T-helper 1 cell treated with Interleukin-12 subunit alpha and Interleukin-12 subunit beta and Interleukin-4 antibody, amounts not matched to agents 30 ng/mL and 1 ng/mL, for 36 hours (primary cell): Measurements from ENCODE around the gene ASB13. TPM values are rescaled to one million over a fixed set of nuclear protein-coding genes. Genes with fewer than 3 reads are reported as not detected.

ENCODE experiments used
- intact Hi-C: fragments of 100-400 bp; cut with micrococcal nuclease; formaldehyde crosslinking; loops from one replicate; pipeline ENCODE4 v1.15.1; 2024
- total RNA-seq: library from RNA; stranded (reverse); gene quantifications from 2 replicates; pipeline ENCODE4 v1.2.3, GENCODE V29; 2022

ASB13 gene
- total RNA-seq, 1 donor from 2014 or later = 6.3 TPM

- intact Hi-C loops = loop anchor here (1.0 to 5.0 kb wide), 3 partner anchors 180 to 800 kb away; partner anchors contain the start of gene AKR1E2
Observed at GRCh38 chr10:5627486-5628044, 38.8 kb downstream of the ASB13 start.

- intact Hi-C loops = loop anchor here (1.0 to 5.0 kb wide), 2 partner anchors 332 to 799 kb away; partner anchors contain the start of gene AKR1E2
Observed at GRCh38 chr10:5625992-5626777, 40.2 kb downstream of the ASB13 start.

- intact Hi-C loops = loop anchor here (5.0 kb wide), 2 partner anchors 77 to 797 kb away; partner anchors contain the start of gene AKR1E2
Observed at GRCh38 chr10:5624701-5625100, 41.7 kb downstream of the ASB13 start.

GRCh38 chr10:5623081-5623748, 43.2 kb downstream of the ASB13 start:
- intact Hi-C loops = loop anchor here (1.0 to 5.0 kb wide), 7 partner anchors 59 to 808 kb away; no protein-coding TSS in a partner anchor

- intact Hi-C loops = loop anchor here (5.0 kb wide), 1 partner anchor 75 kb away; no protein-coding TSS in a partner anchor
Observed at GRCh38 chr10:5622186-5622960, 44.0 kb downstream of the ASB13 start.

GRCh38 chr10:5621371-5621770, 45.0 kb downstream of the ASB13 start:
- intact Hi-C loops = loop anchor here (5.0 kb wide), 1 partner anchor 74 kb away; no protein-coding TSS in a partner anchor

GRCh38 chr10:5620966-5621365, 45.4 kb downstream of the ASB13 start:
- intact Hi-C loops = loop anchor here (5.0 kb wide), 1 partner anchor 74 kb away; no protein-coding TSS in a partner anchor

GRCh38 chr10:5620223-5620721, 46.1 kb downstream of the ASB13 start:
- intact Hi-C loops = loop anchor here (5.0 kb wide), 1 partner anchor 73 kb away; no protein-coding TSS in a partner anchor

GRCh38 chr10:5619362-5620211, 46.8 kb downstream of the ASB13 start:
- intact Hi-C loops = loop anchor here (5.0 kb wide), 1 partner anchor 72 kb away; no protein-coding TSS in a partner anchor

- intact Hi-C loops = no loop called here
Observed at GRCh38 chr10:5618829-5619228, 47.6 kb downstream of the ASB13 start.

- intact Hi-C loops = no loop called here
Observed at GRCh38 chr10:5618042-5618441, 48.4 kb downstream of the ASB13 start.

- intact Hi-C loops = no loop called here
Observed at GRCh38 chr10:5617521-5617920, 48.9 kb downstream of the ASB13 start.

- intact Hi-C loops = no loop called here
Observed at GRCh38 chr10:5616836-5617235, 49.6 kb downstream of the ASB13 start.

GRCh38 chr10:5616046-5616445, 50.3 kb downstream of the ASB13 start:
- intact Hi-C loops = no loop called here

GRCh38 chr10:5615316-5615715, 51.1 kb downstream of the ASB13 start:
- intact Hi-C loops = no loop called here

- intact Hi-C loops = no loop called here
Observed at GRCh38 chr10:5614155-5614721, 52.2 kb downstream of the ASB13 start.

GRCh38 chr10:5613481-5614154, 52.8 kb downstream of the ASB13 start:
- intact Hi-C loops = no loop called here

GRCh38 chr10:5611899-5612680, 54.3 kb downstream of the ASB13 start:
- intact Hi-C loops = no loop called here
